Measurements from ENCODE around the gene BET1L. TPM values are rescaled to one million over a fixed set of nuclear protein-coding genes. Genes with fewer than 3 reads are reported as not detected.

Gene BET1L, protein sequence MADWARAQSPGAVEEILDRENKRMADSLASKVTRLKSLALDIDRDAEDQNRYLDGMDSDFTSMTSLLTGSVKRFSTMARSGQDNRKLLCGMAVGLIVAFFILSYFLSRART
- 24.3 and 45.9 TPM in 2 replicates for total RNA-seq

DNA sequence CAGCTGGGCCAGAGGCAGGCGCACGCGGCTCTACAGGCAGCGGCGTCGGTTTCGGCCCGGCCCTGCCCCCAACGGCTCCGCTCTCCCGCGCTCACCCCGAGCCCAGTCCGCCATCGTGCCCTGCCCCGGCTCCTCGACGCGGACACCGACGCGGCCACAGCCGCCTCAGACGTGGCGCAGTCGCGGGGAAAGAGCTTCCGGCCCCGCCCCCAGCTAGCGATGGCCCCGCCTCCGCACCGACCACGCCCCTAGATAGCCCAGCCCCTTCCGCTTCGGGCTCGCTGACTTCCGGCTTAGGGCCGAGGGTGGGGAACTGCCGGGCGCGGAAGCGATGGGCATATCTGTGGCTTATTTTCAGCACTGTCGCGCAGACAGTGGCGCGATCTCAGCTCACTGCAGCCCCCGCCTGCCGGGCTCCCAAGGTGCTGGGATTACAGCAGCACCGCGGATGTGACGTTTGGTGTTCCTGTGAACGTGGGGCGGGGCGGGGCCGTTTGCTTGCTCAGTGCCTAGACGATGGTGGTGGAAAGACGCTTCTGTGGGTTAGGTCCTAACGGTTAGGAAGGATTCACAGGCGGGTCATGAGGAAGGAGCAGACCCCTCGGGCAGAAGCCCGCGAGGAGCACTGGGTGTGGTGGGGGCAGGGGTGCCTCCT, at the start of gene BET1L, which contains the start of gene RIC8A:
Gene BET1L, minus strand, starts transcription at position 192 of the 655 bp plus-strand sequence. Its CDS starts 78 bp downstream, at position 114.
Gene RIC8A, plus strand, starts transcription at position 501 of the 655 bp plus-strand sequence. CDS start 1,147 bp downstream, outside the sequence.

DNA sequence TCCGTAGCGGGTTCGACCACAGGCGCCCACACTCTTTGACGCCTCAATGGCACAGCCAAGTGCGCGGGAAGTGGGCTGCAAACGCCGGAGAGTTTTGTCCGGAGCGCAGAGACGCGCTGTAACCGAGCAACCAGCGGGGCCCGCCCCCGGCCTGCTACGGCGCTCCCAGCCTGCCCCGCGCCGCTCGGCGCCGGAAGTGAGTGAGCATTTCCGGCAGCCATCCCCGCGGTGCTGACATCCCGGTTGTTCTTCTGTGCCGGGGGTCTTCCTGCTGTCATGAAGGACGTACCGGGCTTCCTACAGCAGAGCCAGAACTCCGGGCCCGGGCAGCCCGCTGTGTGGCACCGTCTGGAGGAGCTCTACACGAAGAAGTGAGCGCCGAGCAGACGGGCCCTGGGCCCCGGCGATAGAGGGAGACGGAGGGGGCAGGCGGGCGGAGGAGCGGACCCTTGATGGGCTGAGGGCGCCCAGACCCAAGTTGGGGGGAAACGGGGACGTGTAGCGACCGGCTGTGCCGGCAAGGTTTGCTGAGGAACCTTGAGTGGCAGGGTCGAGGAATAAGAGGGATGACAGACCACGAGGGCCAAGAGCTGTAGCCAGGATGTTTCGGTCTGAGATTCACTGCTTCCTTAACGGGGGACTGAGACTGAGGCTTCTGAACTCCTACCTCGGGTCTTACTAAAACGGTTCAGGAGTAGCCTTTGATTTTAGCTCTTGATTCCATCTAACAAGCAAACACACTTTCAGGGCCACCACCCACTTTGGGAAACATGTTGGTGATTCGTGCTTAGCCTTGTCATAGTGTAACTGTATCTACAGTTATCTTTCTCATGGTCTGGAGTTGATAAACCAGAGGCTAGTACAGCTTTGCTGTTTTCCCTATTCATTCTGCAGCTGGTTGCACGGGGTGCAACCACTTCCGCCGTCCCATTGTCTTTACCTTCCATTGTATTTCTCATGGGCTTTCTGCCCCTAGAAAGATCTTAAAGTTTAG, 29.9 kb upstream of the BET1L start, which contains the start of gene PSMD13:
Gene PSMD13, plus strand, starts transcription at position 203 of the 994 bp plus-strand sequence. Its CDS starts 74 bp downstream, at position 277.

DNA sequence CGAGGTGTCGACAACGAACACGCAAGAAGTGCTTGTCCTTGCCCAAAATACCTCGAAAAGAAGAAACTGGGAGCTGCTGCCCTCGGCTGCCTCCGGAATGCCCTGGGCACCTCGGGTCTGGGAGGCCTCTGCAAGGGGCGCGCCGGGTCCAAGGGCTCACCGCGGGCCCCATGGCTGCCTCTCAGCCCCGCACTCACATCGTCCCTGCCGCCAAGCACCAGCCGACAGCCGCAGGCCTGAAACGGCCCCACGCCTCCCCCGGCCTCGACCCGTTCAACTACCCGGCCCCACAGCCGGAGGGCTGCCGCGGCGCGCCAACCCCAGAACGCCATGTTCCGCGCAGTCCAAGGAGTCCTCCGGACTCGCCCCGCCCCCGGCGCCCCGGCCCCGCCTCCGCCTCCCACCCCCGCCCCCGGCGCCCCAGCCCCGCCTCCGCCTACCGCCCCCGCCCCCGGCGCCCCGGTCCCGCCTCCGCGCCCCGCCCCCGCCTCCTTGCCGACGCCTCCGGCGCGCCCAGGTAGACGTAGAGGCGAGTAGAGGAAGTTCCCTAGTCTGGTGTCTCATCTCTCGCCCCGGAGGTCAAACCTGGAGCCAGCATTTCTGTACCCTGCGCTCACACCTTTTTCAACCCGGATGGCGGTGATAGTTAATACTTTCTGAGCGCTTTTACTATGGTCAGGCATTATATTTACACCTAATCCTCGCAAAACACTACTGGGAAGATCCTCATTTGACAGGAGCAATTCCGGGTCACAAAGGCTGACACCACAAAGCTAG, 29.0 kb upstream of the BET1L start, which contains the start of gene SIRT3:
Gene SIRT3, minus strand, starts transcription at position 346 of the 777 bp plus-strand sequence. Its CDS starts 14 bp downstream, at position 332.

DNA sequence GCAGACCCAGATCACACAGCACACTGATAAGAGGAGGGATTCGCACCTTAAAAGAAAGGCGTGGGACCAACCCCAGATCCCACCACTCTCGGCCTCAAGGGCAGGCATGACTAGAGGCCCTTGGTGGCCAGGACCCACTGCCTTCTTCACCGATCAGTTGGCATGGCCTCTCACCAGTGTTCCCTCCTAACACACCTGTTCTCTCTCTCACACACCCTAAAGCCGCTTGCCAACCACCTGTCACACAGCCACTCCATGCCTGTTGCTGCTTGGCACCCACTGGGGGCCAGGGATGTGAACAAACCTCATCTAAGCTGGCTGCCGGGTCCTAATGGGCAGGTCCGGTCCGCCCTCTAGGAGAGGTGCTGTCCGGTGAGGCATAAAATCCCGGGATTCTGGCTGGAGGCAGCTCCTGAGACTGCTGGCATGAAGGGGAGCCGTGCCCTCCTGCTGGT, 14.5 kb downstream of the BET1L start, which contains the start of gene SCGB1C1:
Gene SCGB1C1, plus strand, starts transcription at position 405 of the 455 bp plus-strand sequence. Its CDS starts 22 bp downstream, at position 427.

Other genes starting within 250 kb of the BET1L start
- not detected in 2 replicates for gene SCGB1C1, start 14.3 kb downstream of the BET1L start, total RNA-seq
- 106 and 137 TPM in 2 replicates for gene RIC8A, start 309 bp upstream of the BET1L start, total RNA-seq
- 4.8 and 8.4 TPM in 2 replicates for gene SIRT3, start 28.9 kb upstream of the BET1L start, total RNA-seq
- gene PSMD13, start 29.6 kb upstream of the BET1L start, total RNA-seq, result 106 and 125 TPM in 2 replicates
- gene NLRP6, start 71.0 kb upstream of the BET1L start, total RNA-seq, result not detected in 2 replicates
- gene PGGHG, start 81.7 kb upstream of the BET1L start, total RNA-seq, result 11.6 and 21.6 TPM in 2 replicates
- not detected in 2 replicates for gene IFITM5, start 92.1 kb upstream of the BET1L start, total RNA-seq
- gene IFITM2, start 100.4 kb upstream of the BET1L start, total RNA-seq, result 13.1 and 30.3 TPM in 2 replicates
- gene IFITM1, start 106.6 kb upstream of the BET1L start, total RNA-seq, result 0.42 and 11.6 TPM in 2 replicates
- gene IFITM3, start 113.5 kb upstream of the BET1L start, total RNA-seq, result 43.1 and 48.1 TPM in 2 replicates
- 8.0 and 10.0 TPM in 2 replicates for gene B4GALNT4, start 162.1 kb upstream of the BET1L start, total RNA-seq
- gene PKP3, start 186.8 kb upstream of the BET1L start, total RNA-seq, result 0.69 and 1.8 TPM in 2 replicates
- gene SIGIRR, start 207.6 kb upstream of the BET1L start, total RNA-seq, result 8.1 and 14.0 TPM in 2 replicates
- not detected in 2 replicates for gene ANO9, start 234.6 kb upstream of the BET1L start, total RNA-seq
- gene PTDSS2, start 242.9 kb upstream of the BET1L start, total RNA-seq, result 30.9 and 31.2 TPM in 2 replicates

All from smooth muscle cell of the umbilical artery (primary cell).